ENCODE results near the gene HS3ST5.

DNA sequence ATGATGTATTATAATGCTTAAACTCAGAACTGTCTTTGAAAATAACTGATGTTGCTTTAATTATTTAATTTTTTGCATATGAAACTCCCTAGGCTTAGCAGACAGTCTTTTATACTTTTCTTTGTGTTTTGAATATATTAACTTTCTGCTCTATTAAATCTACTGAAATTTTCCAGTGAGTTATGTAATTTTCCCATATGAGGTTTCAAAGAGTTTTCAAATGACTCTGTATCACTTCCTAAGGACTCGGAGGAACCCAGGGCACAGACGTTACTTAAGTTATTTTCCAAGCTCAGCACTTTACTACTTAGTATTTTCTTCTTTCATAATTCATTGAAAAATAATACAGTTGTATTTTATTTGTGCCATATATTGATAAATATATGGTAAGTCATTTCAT is 122.6 kb downstream of the HS3ST5 start:
- TF ChIP-seq, protein P1, sequence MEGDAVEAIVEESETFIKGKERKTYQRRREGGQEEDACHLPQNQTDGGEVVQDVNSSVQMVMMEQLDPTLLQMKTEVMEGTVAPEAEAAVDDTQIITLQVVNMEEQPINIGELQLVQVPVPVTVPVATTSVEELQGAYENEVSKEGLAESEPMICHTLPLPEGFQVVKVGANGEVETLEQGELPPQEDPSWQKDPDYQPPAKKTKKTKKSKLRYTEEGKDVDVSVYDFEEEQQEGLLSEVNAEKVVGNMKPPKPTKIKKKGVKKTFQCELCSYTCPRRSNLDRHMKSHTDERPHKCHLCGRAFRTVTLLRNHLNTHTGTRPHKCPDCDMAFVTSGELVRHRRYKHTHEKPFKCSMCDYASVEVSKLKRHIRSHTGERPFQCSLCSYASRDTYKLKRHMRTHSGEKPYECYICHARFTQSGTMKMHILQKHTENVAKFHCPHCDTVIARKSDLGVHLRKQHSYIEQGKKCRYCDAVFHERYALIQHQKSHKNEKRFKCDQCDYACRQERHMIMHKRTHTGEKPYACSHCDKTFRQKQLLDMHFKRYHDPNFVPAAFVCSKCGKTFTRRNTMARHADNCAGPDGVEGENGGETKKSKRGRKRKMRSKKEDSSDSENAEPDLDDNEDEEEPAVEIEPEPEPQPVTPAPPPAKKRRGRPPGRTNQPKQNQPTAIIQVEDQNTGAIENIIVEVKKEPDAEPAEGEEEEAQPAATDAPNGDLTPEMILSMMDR (IDR thresholded peaks at IDR 0.05), result no peak
- TF ChIP-seq POLR2A (IDR thresholded peaks at IDR 0.05), result no peak
